Liver (tissue), 9 donors: ENCODE data around the gene MTCH1. TPM values are rescaled to one million over a fixed set of nuclear protein-coding genes. Genes with fewer than 3 reads are reported as not detected.

ENCODE experiments used
- DNase-seq: peaks from one replicate; pipeline ENCODE4 v3.0.0-alpha.2; 2017; ENCODE audit warnings: low spot score
- H3K27ac ChIP-seq, 2 donors: one replicate each; pipeline ENCODE4 v1.7.0; 2013; ENCODE audit warnings: inconsistent platforms in 2 of 2, low read length in 2 of 2, control low read depth in 1 of 2, low read depth in 1 of 2, mild to moderate bottlenecking in 1 of 2
- H3K27me3 ChIP-seq, 4 donors: one replicate each; pipeline versions ENCODE4 v1.6.1 to v1.7.0; 2013; ENCODE audit warnings: low read length in 3 of 4, inconsistent platforms in 1 of 4, mild to moderate bottlenecking in 1 of 4, moderate library complexity in 1 of 4; ENCODE audit not compliant: control insufficient read depth in 4 of 4, insufficient read depth in 4 of 4
- H3K36me3 ChIP-seq, 4 donors: one replicate each; pipeline versions ENCODE4 v1.6.1 to v1.7.0; 2013; ENCODE audit warnings: low read length in 3 of 4, mild to moderate bottlenecking in 3 of 4, low read depth in 1 of 4, moderate library complexity in 1 of 4; ENCODE audit not compliant: control insufficient read depth in 4 of 4, insufficient read depth in 3 of 4
- H3K4me1 ChIP-seq, 4 donors: one replicate each; pipeline versions ENCODE4 v1.6.1 to v1.7.0; 2013; ENCODE audit warnings: low read length in 3 of 4, mild to moderate bottlenecking in 3 of 4, moderate library complexity in 1 of 4; ENCODE audit not compliant: control insufficient read depth in 4 of 4, insufficient read depth in 4 of 4
- H3K4me3 ChIP-seq, 3 donors: one replicate each; pipeline versions ENCODE4 v1.6.1 to v1.7.0; 2013; ENCODE audit warnings: low read length in 3 of 3, control low read depth in 1 of 3, low read depth in 1 of 3, mild to moderate bottlenecking in 1 of 3
- H3K9ac ChIP-seq, 2 donors: one replicate each; pipeline ENCODE4 v1.7.0; 2013; ENCODE audit warnings: low read length in 2 of 2, mild to moderate bottlenecking in 2 of 2, moderate library complexity in 2 of 2, control low read depth in 1 of 2, low read depth in 1 of 2
- H3K9me3 ChIP-seq, 4 donors: one replicate each; pipeline versions ENCODE4 v1.6.1 to v1.7.0; 2013; ENCODE audit warnings: low read length in 3 of 4; ENCODE audit not compliant: control insufficient read depth in 4 of 4
- FOXA1 ChIP-seq: IDR thresholded peaks from 2 replicates; pipeline ENCODE4 v1.6.1; 2016; ENCODE audit warnings: antibody characterized with exemption
- FOXA2 ChIP-seq: IDR thresholded peaks from 2 replicates; pipeline ENCODE4 v1.6.1; 2016; ENCODE audit warnings: antibody characterized with exemption
- HNF4A ChIP-seq, 2 donors: conservative IDR thresholded peaks; 2 replicates each; pipeline ENCODE4 v1.6.1; 2016; ENCODE audit warnings: antibody characterized with exemption in 2 of 2, mild to moderate bottlenecking in 2 of 2
- HNF4G ChIP-seq: IDR thresholded peaks from 2 replicates; pipeline ENCODE4 v1.6.1; 2016; ENCODE audit warnings: antibody characterized with exemption
- SP1 ChIP-seq: IDR thresholded peaks from 2 replicates; pipeline ENCODE4 v1.6.1; 2018; ENCODE audit warnings: antibody characterized with exemption, mild to moderate bottlenecking
- TAF1 ChIP-seq: conservative IDR thresholded peaks from 2 replicates; pipeline ENCODE4 v1.6.1; 2016; ENCODE audit warnings: antibody characterized with exemption, mild to moderate bottlenecking
- YY1 ChIP-seq: IDR thresholded peaks from 2 replicates; pipeline ENCODE4 v1.6.1; 2016; ENCODE audit warnings: antibody characterized with exemption, mild to moderate bottlenecking
- ZBTB33 ChIP-seq: IDR thresholded peaks from 2 replicates; pipeline ENCODE4 v1.6.1; 2016; ENCODE audit warnings: antibody characterized with exemption
- WGBS: extraction: QIAGEN DNeasy Blood & Tissue Kit; methylation state at CpG from one replicate; pipeline ENCODE4 v1.1.7; 2013; 5-methylcytosine and 5-hydroxymethylcytosine counted together
- polyA plus RNA-seq, 2 donors: library from polyadenylated mRNA; stranded (reverse) in 1 of 2; unstranded in 1 of 2; fragments of 200-250 nt in 1 of 2; fragments of >200 nt in 1 of 2; fragmentation: Nextera tagmentation in 1 of 2; extraction: Ambion mirVana in 1 of 2; gene quantifications; one replicate each; pipeline versions ENCODE4 v1.2.1 to v1.2.3, GENCODE V29; 2013 to 2015
- total RNA-seq, 2 donors: library from RNA; depleted of rRNA; stranded (reverse); fragments of >200 nt; gene quantifications; one replicate each; pipeline ENCODE4 v1.2.3, GENCODE V29; 2014
- TF ChIP-seq, protein P1 (sequence below): fragments of 150-350 bp; IDR thresholded peaks from 2 replicates; pipeline ENCODE4 v1.5.1; 2017; ENCODE audit warnings: improper control_type of control experiment, low read depth, low read length; ENCODE audit not compliant: missing input control
- TF ChIP-seq, protein P2 (sequence below): IDR thresholded peaks from 2 replicates; pipeline ENCODE4 v1.6.1; 2016; ENCODE audit warnings: antibody characterized with exemption, mild to moderate bottlenecking
- TF ChIP-seq, protein P3 (sequence below): IDR thresholded peaks from 2 replicates; pipeline ENCODE4 v1.6.1; 2016; ENCODE audit warnings: antibody characterized with exemption
- donor health status: healthy.
- donor health status: healthy.
- donor health status: healthy.
- donor health status: healthy.
- donor health status: healthy.

Gene MTCH1
- total and polyA plus RNA-seq, 4 donors = 61.5 to 79.6 (median 74.1) TPM

- TF ChIP-seq SP1 (no peak), HNF4A (conservative IDR thresholded peaks at IDR 0.05) (no peak), FOXA1 (no peak), FOXA2 (no peak), TAF1 (no peak), HNF4G (no peak), YY1 (no peak)
- TF ChIP-seq, protein P1, sequence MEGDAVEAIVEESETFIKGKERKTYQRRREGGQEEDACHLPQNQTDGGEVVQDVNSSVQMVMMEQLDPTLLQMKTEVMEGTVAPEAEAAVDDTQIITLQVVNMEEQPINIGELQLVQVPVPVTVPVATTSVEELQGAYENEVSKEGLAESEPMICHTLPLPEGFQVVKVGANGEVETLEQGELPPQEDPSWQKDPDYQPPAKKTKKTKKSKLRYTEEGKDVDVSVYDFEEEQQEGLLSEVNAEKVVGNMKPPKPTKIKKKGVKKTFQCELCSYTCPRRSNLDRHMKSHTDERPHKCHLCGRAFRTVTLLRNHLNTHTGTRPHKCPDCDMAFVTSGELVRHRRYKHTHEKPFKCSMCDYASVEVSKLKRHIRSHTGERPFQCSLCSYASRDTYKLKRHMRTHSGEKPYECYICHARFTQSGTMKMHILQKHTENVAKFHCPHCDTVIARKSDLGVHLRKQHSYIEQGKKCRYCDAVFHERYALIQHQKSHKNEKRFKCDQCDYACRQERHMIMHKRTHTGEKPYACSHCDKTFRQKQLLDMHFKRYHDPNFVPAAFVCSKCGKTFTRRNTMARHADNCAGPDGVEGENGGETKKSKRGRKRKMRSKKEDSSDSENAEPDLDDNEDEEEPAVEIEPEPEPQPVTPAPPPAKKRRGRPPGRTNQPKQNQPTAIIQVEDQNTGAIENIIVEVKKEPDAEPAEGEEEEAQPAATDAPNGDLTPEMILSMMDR = no peak
- TF ChIP-seq, protein P2, sequence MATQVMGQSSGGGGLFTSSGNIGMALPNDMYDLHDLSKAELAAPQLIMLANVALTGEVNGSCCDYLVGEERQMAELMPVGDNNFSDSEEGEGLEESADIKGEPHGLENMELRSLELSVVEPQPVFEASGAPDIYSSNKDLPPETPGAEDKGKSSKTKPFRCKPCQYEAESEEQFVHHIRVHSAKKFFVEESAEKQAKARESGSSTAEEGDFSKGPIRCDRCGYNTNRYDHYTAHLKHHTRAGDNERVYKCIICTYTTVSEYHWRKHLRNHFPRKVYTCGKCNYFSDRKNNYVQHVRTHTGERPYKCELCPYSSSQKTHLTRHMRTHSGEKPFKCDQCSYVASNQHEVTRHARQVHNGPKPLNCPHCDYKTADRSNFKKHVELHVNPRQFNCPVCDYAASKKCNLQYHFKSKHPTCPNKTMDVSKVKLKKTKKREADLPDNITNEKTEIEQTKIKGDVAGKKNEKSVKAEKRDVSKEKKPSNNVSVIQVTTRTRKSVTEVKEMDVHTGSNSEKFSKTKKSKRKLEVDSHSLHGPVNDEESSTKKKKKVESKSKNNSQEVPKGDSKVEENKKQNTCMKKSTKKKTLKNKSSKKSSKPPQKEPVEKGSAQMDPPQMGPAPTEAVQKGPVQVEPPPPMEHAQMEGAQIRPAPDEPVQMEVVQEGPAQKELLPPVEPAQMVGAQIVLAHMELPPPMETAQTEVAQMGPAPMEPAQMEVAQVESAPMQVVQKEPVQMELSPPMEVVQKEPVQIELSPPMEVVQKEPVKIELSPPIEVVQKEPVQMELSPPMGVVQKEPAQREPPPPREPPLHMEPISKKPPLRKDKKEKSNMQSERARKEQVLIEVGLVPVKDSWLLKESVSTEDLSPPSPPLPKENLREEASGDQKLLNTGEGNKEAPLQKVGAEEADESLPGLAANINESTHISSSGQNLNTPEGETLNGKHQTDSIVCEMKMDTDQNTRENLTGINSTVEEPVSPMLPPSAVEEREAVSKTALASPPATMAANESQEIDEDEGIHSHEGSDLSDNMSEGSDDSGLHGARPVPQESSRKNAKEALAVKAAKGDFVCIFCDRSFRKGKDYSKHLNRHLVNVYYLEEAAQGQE = no peak
- TF ChIP-seq, protein P3, sequence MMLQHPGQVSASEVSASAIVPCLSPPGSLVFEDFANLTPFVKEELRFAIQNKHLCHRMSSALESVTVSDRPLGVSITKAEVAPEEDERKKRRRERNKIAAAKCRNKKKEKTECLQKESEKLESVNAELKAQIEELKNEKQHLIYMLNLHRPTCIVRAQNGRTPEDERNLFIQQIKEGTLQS = no peak
- WGBS = 90% methylated on average over 6 of the region's 6 CpGs
- no peak for DNase-seq
- H3K4me1 ChIP-seq = no peaks in the 10 kb centered on the region
- peaks cover 8 to 20% (median 15%) of the 10 kb centered on the region in 4 donors for H3K36me3 ChIP-seq
- no peak overlapping the region for H3K4me3 ChIP-seq
- H3K9ac ChIP-seq = no peak overlapping the region
- no peaks in the 10 kb centered on the region for H3K27me3 ChIP-seq
- no peaks in the 10 kb centered on the region for H3K9me3 ChIP-seq
- no peak overlapping the region for H3K27ac ChIP-seq
Measured at GRCh38 chr6:36964349-36964748, 21.6 kb downstream of the MTCH1 start.

DNA sequence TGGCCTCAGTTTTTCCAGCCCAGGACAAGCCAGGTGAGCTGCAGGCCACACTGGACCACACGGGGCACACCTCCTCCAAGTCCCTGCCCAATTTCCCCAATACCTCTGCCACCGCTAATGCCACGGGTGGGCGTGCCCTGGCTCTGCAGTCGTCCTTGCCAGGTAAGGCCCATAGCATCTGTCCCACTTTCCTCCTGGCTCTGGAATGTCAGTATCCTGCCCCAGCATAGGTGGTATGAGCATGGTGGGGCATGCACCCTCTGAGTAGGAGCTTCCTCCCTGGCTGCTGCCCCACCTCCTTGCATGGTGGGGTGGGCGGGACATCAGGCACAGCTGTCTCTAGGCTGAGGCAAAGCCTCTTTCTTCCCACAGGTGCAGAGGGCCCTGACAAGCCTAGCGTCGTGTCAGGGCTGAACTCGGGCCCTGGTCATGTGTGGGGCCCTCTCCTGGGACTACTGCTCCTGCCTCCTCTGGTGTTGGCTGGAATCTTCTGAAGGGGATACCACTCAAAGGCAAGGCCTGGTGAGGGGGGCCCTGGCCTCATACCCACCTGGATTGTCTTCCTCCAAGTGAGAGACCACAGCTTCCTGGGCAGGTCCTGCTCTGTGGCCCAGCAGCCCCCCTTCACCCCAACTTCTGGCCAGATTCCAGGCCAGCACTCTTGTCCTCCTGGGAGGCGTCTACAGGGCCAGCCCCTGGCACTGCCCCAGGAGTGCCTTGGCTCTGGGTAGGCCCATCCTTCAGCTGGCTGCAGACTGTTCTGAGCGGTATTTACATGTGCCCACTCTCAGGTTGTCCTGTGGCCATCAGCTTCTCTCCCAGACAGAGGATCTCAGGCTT, 22.3 kb downstream of the MTCH1 start:
- Histone ChIP-seq H3K36me3 (peaks cover 1 to 14% (median 9%) of the 10 kb centered on the region in 4 donors), H3K9ac (no peak overlapping the region), H3K27me3 (no peaks in the 10 kb centered on the region), H3K27ac (no peak overlapping the region), H3K4me1 (no peaks in the 10 kb centered on the region), H3K4me3 (no peak overlapping the region), H3K9me3 (no peaks in the 10 kb centered on the region)
- 82% methylated on average over 11 of the region's 11 CpGs for WGBS
- no peak for DNase-seq
- TF ChIP-seq HNF4G (no peak), FOXA1 (no peak)

DNA sequence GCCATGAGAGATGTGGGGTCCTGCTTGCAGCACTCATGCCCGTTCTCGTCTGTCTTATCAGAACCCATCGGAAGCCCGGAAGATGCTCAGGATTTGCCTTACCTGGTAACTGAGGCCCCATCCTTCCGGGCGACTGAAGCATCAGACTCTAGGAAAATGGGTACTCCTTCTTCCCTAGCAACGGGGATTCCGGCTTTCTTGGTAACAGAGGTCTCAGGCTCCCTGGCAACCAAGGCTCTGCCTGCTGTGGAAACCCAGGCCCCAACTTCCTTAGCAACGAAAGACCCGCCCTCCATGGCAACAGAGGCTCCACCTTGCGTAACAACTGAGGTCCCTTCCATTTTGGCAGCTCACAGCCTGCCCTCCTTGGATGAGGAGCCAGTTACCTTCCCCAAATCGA, 23.1 kb downstream of the MTCH1 start:
- Histone ChIP-seq H3K27ac (no peak overlapping the region), H3K36me3 (peaks cover 0 to 9% (median 3%) of the 10 kb centered on the region in 4 donors), H3K9ac (no peak overlapping the region), H3K4me3 (no peak overlapping the region), H3K4me1 (no peaks in the 10 kb centered on the region), H3K27me3 (no peaks in the 10 kb centered on the region), H3K9me3 (no peaks in the 10 kb centered on the region)
- WGBS = 56% methylated on average over 12 of the region's 12 CpGs
- DNase-seq = peak; percentile 69
- TF ChIP-seq, protein P2 = no peak
- no peak for TF ChIP-seq TAF1
- no peak for TF ChIP-seq ZBTB33
